Neuronal stem cell (in vitro differentiated cells): ENCODE measurements around the gene ARL6IP1.

Experiments used
- DNase-seq: peaks from one replicate; pipeline ENCODE4 v3.0.0-alpha.2; 2013; ENCODE audit warnings: low spot score
- H2AFZ ChIP-seq: one replicate; pipeline ENCODE4 v1.6.1; 2013; ENCODE audit warnings: mild to moderate bottlenecking, low read length, inconsistent platforms
- H2AK5ac ChIP-seq: 2 replicates; pipeline ENCODE4 v1.6.1; 2013; ENCODE audit warnings: low read depth, mild to moderate bottlenecking, inconsistent platforms, low read length, moderate library complexity, mixed read lengths
- H2BK120ac ChIP-seq: 2 replicates; pipeline ENCODE4 v1.6.1; 2013; ENCODE audit warnings: low read depth, mild to moderate bottlenecking, inconsistent platforms, low read length, moderate library complexity, mixed read lengths
- H2BK12ac ChIP-seq: one replicate; pipeline ENCODE4 v1.6.1; 2013; ENCODE audit warnings: low read length, inconsistent platforms
- H2BK15ac ChIP-seq: 2 replicates; pipeline ENCODE4 v1.6.1; 2013; ENCODE audit warnings: mild to moderate bottlenecking, low read length, inconsistent platforms, mixed read lengths
- H2BK5ac ChIP-seq: one replicate; pipeline ENCODE4 v1.6.1; 2013; ENCODE audit warnings: inconsistent platforms, mild to moderate bottlenecking, low read length, moderate library complexity
- H3K14ac ChIP-seq: one replicate; pipeline ENCODE4 v1.6.1; 2013; ENCODE audit warnings: low read length, inconsistent platforms
- H3K18ac ChIP-seq: 2 replicates; pipeline ENCODE4 v1.6.1; 2013; ENCODE audit warnings: low read length, inconsistent platforms
- H3K23ac ChIP-seq: 2 replicates; pipeline ENCODE4 v1.6.1; 2013; ENCODE audit warnings: low read depth, mild to moderate bottlenecking, mixed read lengths, low read length, inconsistent platforms; ENCODE audit not compliant: poor library complexity
- H3K27ac ChIP-seq: replicated peaks from 3 replicates; pipeline ENCODE4 v1.5.1; 2013; ENCODE audit warnings: low read length, inconsistent platforms
- H3K27me3 ChIP-seq, 3 experiments: 2 replicates each; pipeline ENCODE4 v1.6.1; 2013; ENCODE audit warnings: low read length in 3 of 3, mild to moderate bottlenecking in 2 of 3, inconsistent platforms in 1 of 3, low read depth in 1 of 3, mixed read lengths in 1 of 3, moderate library complexity in 1 of 3; ENCODE audit not compliant: control insufficient read depth in 3 of 3, insufficient read depth in 3 of 3
- H3K36me3 ChIP-seq, 2 donors: replicated peaks in 1 of 2; 2 replicates each; pipeline ENCODE4 v1.6.1; 2013; ENCODE audit warnings: low read length in 2 of 2; ENCODE audit not compliant: control insufficient read depth in 2 of 2, insufficient read depth in 2 of 2
- H3K4ac ChIP-seq: 2 replicates; pipeline ENCODE4 v1.6.1; 2013; ENCODE audit warnings: inconsistent platforms, mild to moderate bottlenecking, low read length, moderate library complexity
- H3K4me1 ChIP-seq, 2 donors: 1 replicate in 1 of 2; 2 replicates in 1 of 2; pipeline ENCODE4 v1.6.1; 2013; ENCODE audit warnings: low read length in 2 of 2, low read depth in 1 of 2; ENCODE audit not compliant: control insufficient read depth in 2 of 2, insufficient read depth in 1 of 2
- H3K4me2 ChIP-seq: one replicate; pipeline ENCODE4 v1.6.1; 2013; ENCODE audit warnings: mild to moderate bottlenecking, low read length, inconsistent platforms; ENCODE audit not compliant: insufficient read depth, poor library complexity, severe bottlenecking
- H3K4me3 ChIP-seq, 2 donors: 2 replicates each; pipeline ENCODE4 v1.5.1; 2013; ENCODE audit warnings: low read length in 2 of 2, mild to moderate bottlenecking in 2 of 2, inconsistent platforms in 1 of 2, moderate library complexity in 1 of 2
- H3K79me1 ChIP-seq: one replicate; pipeline ENCODE4 v1.6.1; 2013; ENCODE audit warnings: low read depth, mild to moderate bottlenecking, inconsistent platforms, low read length, moderate library complexity
- H3K9ac ChIP-seq: one replicate; pipeline ENCODE4 v1.6.1; 2013; ENCODE audit warnings: mild to moderate bottlenecking, low read depth, low read length, inconsistent platforms; ENCODE audit not compliant: poor library complexity
- H3K9me3 ChIP-seq, 2 donors: replicated peaks in 1 of 2; 2 replicates each; pipeline versions ENCODE3 to v1.6.1; 2013; ENCODE audit warnings: low read length in 2 of 2, mild to moderate bottlenecking in 2 of 2, inconsistent platforms in 1 of 2, low read depth in 1 of 2, mixed read lengths in 1 of 2, moderate library complexity in 1 of 2; ENCODE audit not compliant: control insufficient read depth in 2 of 2, insufficient read depth in 1 of 2
- H4K8ac ChIP-seq: one replicate; pipeline ENCODE4 v1.6.1; 2013; ENCODE audit warnings: low read depth, mild to moderate bottlenecking, inconsistent platforms, low read length, moderate library complexity
- H4K91ac ChIP-seq: one replicate; pipeline ENCODE4 v1.6.1; 2013; ENCODE audit warnings: low read length, low read depth, mild to moderate bottlenecking, inconsistent platforms; ENCODE audit not compliant: poor library complexity
- WGBS, 2 donors: extraction: QIAGEN DNeasy Blood & Tissue Kit; methylation state at CpG; one replicate each; pipeline ENCODE4 v1.1.7; 2013; ENCODE audit warnings: missing lambda C conversion rate in 2 of 2, mixed read lengths in 1 of 2; ENCODE audit not compliant: insufficient read length in 2 of 2, insufficient replicate concordance in 1 of 2; ENCODE audit errors: extremely low coverage in 2 of 2; 5-methylcytosine and 5-hydroxymethylcytosine counted together

The ARL6IP1 gene

DNA sequence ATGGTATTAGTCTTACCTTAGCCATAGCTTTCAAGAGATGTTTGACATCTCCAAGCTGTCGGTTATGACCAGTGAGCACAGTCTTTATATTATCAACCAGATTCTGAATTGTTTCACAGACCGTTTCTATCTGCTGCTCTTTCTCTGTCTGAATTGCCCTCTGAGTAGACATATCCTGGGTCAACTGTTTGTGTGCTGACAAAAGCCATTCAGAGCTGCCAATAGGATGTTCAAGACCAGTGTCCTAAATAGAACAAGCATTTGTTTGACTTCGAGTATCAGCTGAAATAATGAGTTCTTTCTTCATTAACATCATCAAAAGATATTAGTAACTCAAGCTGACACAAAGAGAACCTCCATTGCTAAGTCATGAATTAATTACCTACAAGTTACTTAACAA, 14.9 kb upstream of the ARL6IP1 start:
- Histone ChIP-seq H3K27me3 (no peaks in the 10 kb centered on the region), H2BK120ac (no peak overlapping the region), H4K8ac (no peak overlapping the region), H3K23ac (no peak overlapping the region), H2BK12ac (no peak overlapping the region), H3K4me1 (no peaks in the 10 kb centered on the region), H3K9ac (no peak overlapping the region), H3K79me1 (no peaks in the 10 kb centered on the region), H3K4me3 (no peak overlapping the region), H2AK5ac (no peak overlapping the region), H2BK15ac (no peak overlapping the region), H3K36me3 (peaks cover 24 to 88% of the 10 kb centered on the region in 2 donors), H3K27ac (no peak overlapping the region), H3K4me2 (no peak overlapping the region), H2AFZ (no peak overlapping the region), H2BK5ac (no peak overlapping the region), H3K18ac (no peak overlapping the region), H3K4ac (no peak overlapping the region), H4K91ac (no peak overlapping the region), H3K14ac (no peak overlapping the region), H3K9me3 (no peaks in the 10 kb centered on the region)
- no peak for DNase-seq
- WGBS, 2 donors: no CpG with 5 or more reads among the region's 3 CpGs

- H4K91ac ChIP-seq: no peak overlapping the region
- no peak overlapping the region for H3K4me2 ChIP-seq
- H2AK5ac ChIP-seq: no peak overlapping the region
- H3K4me3 ChIP-seq: no peak overlapping the region
- H3K9me3 ChIP-seq: peaks cover 0 to 3% of the 10 kb centered on the region in 2 donors
- H3K4me1 ChIP-seq: no peaks in the 10 kb centered on the region
- no peak overlapping the region for H3K23ac ChIP-seq
- no peak overlapping the region for H2AFZ ChIP-seq
- no peaks in the 10 kb centered on the region for H3K27me3 ChIP-seq
- H4K8ac ChIP-seq: no peak overlapping the region
- H3K4ac ChIP-seq: no peak overlapping the region
- H2BK120ac ChIP-seq: no peak overlapping the region
- H3K36me3 ChIP-seq: peaks cover 27 to 91% of the 10 kb centered on the region in 2 donors
- H3K27ac ChIP-seq: no peak overlapping the region
- no peak overlapping the region for H3K9ac ChIP-seq
- H2BK12ac ChIP-seq: no peak overlapping the region
- no peak overlapping the region for H2BK5ac ChIP-seq
- H3K79me1 ChIP-seq: no peaks in the 10 kb centered on the region
- H3K18ac ChIP-seq: no peak overlapping the region
- no peak overlapping the region for H2BK15ac ChIP-seq
- DNase-seq: no peak
- no peak overlapping the region for H3K14ac ChIP-seq
- WGBS, 2 donors: no CpG with 5 or more reads among the region's 3 CpGs
Measured at GRCh38 chr16:18811925-18812324, 10.6 kb upstream of the ARL6IP1 start.

GRCh38 chr16:18809165-18809564, 7.8 kb upstream of the ARL6IP1 start:
- Histone ChIP-seq H4K91ac (no peak overlapping the region), H3K27ac (no peak overlapping the region), H3K18ac (no peak overlapping the region), H2BK120ac (no peak overlapping the region), H2AFZ (no peak overlapping the region), H3K4me3 (no peak overlapping the region), H3K36me3 (peaks cover 21 to 87% of the 10 kb centered on the region in 2 donors), H3K14ac (no peak overlapping the region), H3K9ac (peak overlapping the region; percentile 24), H3K4me2 (no peak overlapping the region), H4K8ac (no peak overlapping the region), H2BK12ac (no peak overlapping the region), H2BK5ac (no peak overlapping the region), H3K79me1 (no peaks in the 10 kb centered on the region), H2AK5ac (no peak overlapping the region), H3K4me1 (peaks cover 0 to under 1% of the 10 kb centered on the region in 2 donors), H3K4ac (no peak overlapping the region), H3K23ac (no peak overlapping the region), H3K9me3 (peaks cover 0 to 3% of the 10 kb centered on the region in 2 donors), H2BK15ac (no peak overlapping the region), H3K27me3 (no peaks in the 10 kb centered on the region)
- no peak for DNase-seq
- WGBS, 2 donors: no CpG with 5 or more reads among the region's 13 CpGs

DNA sequence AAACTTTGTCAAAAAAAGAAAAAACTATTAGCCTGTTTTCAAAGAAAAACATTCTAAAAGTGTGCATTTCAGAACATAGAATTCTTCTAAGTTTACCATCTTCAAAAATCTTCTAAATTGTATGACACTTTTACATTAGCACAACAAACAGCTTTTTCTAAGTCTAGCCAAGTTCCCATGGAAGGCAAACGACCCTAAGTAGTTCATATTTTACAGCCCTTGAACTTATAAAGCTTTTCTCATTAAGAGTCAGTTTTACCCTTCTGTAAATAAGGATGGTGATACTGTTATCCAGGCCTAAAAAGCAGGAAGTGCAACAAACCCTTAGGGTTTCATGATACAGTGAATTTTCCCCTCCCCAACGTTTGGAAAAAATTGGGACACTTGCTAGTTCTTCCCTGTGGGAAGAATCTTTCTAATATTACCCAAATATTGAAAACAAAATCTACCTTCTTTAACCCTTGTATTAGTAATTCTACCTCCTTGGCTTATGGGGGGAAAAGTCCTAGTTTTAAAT, 4.0 kb upstream of the ARL6IP1 start:
- H3K4me2 ChIP-seq: no peak overlapping the region
- H3K18ac ChIP-seq: no peak overlapping the region
- H3K23ac ChIP-seq: no peak overlapping the region
- H3K4me1 ChIP-seq: peaks cover 0 to 7% of the 10 kb centered on the region in 2 donors
- no peak for DNase-seq
- H3K27me3 ChIP-seq: no peaks in the 10 kb centered on the region
- H3K4me3 ChIP-seq: no peak overlapping the region
- H3K9me3 ChIP-seq: peaks cover 0 to 3% of the 10 kb centered on the region in 2 donors
- no peak overlapping the region for H2BK15ac ChIP-seq
- H2AK5ac ChIP-seq: no peak overlapping the region
- H2BK5ac ChIP-seq: no peak overlapping the region
- peaks cover 12 to 56% of the 10 kb centered on the region in 2 donors for H3K36me3 ChIP-seq
- H4K91ac ChIP-seq: no peak overlapping the region
- H2BK12ac ChIP-seq: no peak overlapping the region
- H3K4ac ChIP-seq: no peak overlapping the region
- H3K79me1 ChIP-seq: peaks cover 6% of the 10 kb centered on the region
- WGBS, 2 donors: no CpG with 5 or more reads among the region's 2 CpGs
- H3K9ac ChIP-seq: no peak overlapping the region
- H2AFZ ChIP-seq: no peak overlapping the region
- no peak overlapping the region for H3K14ac ChIP-seq
- H2BK120ac ChIP-seq: no peak overlapping the region
- H3K27ac ChIP-seq: no peak overlapping the region
- H4K8ac ChIP-seq: no peak overlapping the region
